ENCODE data around the gene ABCA5.

ABCA5 gene

DNA sequence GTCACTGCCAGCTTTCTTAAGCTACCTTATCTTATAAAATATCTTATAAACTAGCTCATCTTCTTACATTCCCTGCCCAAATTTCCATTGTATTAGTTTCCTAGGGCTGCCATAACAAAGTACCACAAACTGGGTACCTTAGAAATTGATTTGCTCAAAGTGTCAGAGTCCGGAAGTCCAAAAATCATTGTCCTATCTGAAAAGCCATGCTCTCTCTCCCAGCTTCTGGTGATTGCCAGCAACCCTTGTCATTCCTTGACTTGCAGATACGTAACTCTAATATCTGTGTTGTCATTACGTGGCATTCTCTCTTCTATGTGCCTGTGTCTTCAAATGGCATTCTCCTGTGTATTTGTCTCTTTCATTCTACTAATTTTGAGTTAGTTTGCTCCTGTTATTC, 96.0 kb downstream of the ABCA5 start:
- TF ChIP-seq POLR2A (IDR thresholded peaks at IDR 0.05; ENCODE audit: extremely low read depth, insufficient read length) (no peak), MYC (IDR thresholded peaks at IDR 0.05; ENCODE audit: low read depth, low read length) (no peak), CTCF (IDR thresholded peaks at IDR 0.05; ENCODE audit: low read depth, low read length) (no peak)
- TF ChIP-seq, protein P1, sequence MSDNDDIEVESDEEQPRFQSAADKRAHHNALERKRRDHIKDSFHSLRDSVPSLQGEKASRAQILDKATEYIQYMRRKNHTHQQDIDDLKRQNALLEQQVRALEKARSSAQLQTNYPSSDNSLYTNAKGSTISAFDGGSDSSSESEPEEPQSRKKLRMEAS (IDR thresholded peaks at IDR 0.05; ENCODE audit: low read depth, low read length), result no peak
- no peak overlapping the region for H3K4me3 ChIP-seq (ENCODE audit: low read depth, low read length)
- no peak for DNase-seq (ENCODE audit: low read depth)

DNA sequence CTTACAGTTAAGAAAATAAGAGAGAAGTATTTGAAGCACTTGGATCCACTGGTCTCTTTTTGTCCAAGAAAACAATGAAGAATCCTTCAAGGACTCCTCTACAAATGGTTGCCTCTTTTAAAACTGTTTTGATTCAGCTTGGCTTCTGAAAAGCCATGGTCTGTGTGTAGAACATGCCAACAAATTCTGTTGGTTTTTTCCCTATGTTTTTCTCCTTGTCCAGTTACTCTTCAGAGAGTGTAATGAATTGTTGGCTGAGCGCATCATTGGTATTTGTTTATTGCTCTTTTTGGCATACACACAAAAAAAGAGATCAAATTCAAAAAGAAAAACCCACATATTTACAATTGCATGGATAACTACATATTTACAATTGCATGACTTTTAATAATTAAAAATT, 98.4 kb downstream of the ABCA5 start, which contains the start of gene ABCA10:
ABCA10 (minus strand) TSS at position 249 of the 400 bp plus-strand sequence. CDS start 3,466 bp downstream, outside the sequence.
- DNase-seq (ENCODE audit: low read depth), result no peak
- TF ChIP-seq MYC (IDR thresholded peaks at IDR 0.05; ENCODE audit: low read depth, low read length) (no peak), CTCF (IDR thresholded peaks at IDR 0.05; ENCODE audit: low read depth, low read length) (no peak), POLR2A (IDR thresholded peaks at IDR 0.05; ENCODE audit: extremely low read depth, insufficient read length) (no peak)
- TF ChIP-seq, protein P1 (IDR thresholded peaks at IDR 0.05; ENCODE audit: low read depth, low read length), result no peak
- no peak within 1 kb of the TSS for H3K4me3 ChIP-seq (ENCODE audit: low read depth, low read length)

DNA sequence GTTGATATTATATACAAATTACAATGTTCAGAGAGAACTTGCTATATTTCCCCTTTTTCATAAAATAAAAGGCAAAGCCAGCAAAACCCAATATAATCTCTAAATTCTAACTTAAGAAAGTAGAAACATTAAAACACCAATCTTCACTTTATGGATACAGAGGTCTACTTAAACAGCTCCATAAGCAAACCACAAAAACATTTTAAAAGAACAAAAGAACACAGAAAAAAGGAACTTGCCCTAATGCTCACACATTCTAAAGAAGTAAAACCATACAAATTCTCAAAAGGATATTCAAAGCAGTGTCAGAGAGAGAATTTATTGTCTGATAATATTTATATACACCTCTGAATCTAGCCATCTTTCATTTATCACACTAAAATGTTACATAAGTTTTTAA, 98.9 kb downstream of the ABCA5 start:
- no peak for TF ChIP-seq CTCF (IDR thresholded peaks at IDR 0.05; ENCODE audit: low read depth, low read length)
- TF ChIP-seq MYC (IDR thresholded peaks at IDR 0.05; ENCODE audit: low read depth, low read length), result no peak
- no peak for TF ChIP-seq POLR2A (IDR thresholded peaks at IDR 0.05; ENCODE audit: extremely low read depth, insufficient read length)
- TF ChIP-seq, protein P1 (IDR thresholded peaks at IDR 0.05; ENCODE audit: low read depth, low read length), result no peak

DNA sequence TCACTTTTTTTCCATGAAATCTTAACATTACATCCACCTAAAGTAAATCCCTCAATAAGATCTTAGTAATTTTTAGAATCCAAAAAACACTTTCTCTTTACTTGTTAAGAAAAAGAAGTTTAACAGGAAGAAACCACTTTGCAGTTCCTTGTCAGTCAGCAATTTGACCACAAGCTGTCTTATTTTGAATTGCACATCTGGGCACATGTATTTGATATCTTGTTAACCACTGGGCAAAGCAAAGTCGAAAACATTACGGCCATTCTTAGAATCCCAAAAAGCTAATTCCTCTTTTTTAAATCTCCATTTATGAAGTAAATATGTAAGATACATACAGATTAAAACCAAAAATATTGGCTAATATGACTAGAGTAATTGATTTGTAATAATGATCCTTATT, 99.4 kb downstream of the ABCA5 start:
- no peak overlapping the region for H3K4me3 ChIP-seq (ENCODE audit: low read depth, low read length)

More for the DNA sequence above, 98.9 kb downstream of the ABCA5 start:
- no peak overlapping the region for H3K4me3 ChIP-seq (ENCODE audit: low read depth, low read length)
- no peak for DNase-seq (ENCODE audit: low read depth)

GRCh38 chr17:69223809-69224208, 103.1 kb downstream of the ABCA5 start:
- no peak for DNase-seq (ENCODE audit: low read depth)
- TF ChIP-seq, protein P1 (IDR thresholded peaks at IDR 0.05; ENCODE audit: low read depth, low read length), result no peak
- no peak for TF ChIP-seq MYC (IDR thresholded peaks at IDR 0.05; ENCODE audit: low read depth, low read length)
- no peak for TF ChIP-seq CTCF (IDR thresholded peaks at IDR 0.05; ENCODE audit: low read depth, low read length)
- no peak for TF ChIP-seq POLR2A (IDR thresholded peaks at IDR 0.05; ENCODE audit: extremely low read depth, insufficient read length)
- H3K4me3 ChIP-seq (ENCODE audit: low read depth, low read length), result no peak overlapping the region

More for the DNA sequence above, 99.4 kb downstream of the ABCA5 start:
- peak; percentile 20 for DNase-seq (ENCODE audit: low read depth)
- TF ChIP-seq CTCF (IDR thresholded peaks at IDR 0.05; ENCODE audit: low read depth, low read length), result no peak
- TF ChIP-seq, protein P1 (IDR thresholded peaks at IDR 0.05; ENCODE audit: low read depth, low read length), result no peak
- TF ChIP-seq POLR2A (IDR thresholded peaks at IDR 0.05; ENCODE audit: extremely low read depth, insufficient read length), result no peak
- TF ChIP-seq MYC (IDR thresholded peaks at IDR 0.05; ENCODE audit: low read depth, low read length), result no peak
